ENCODE results near the gene KLF7.

KLF7 gene

GRCh38 chr2:207108440-207108839 lies 57.3 kb downstream of the KLF7 start:
- DNase-seq (ENCODE audit: insufficient read length, low spot score): no peak
- FAIRE-seq: no peak
- no peak for TF ChIP-seq CTCF (IDR thresholded peaks at IDR 0.05; ENCODE audit: insufficient read depth, missing control alignments)

- FAIRE-seq (no peak), DNase-seq (ENCODE audit: insufficient read length, low spot score) (no peak)
- TF ChIP-seq CTCF (IDR thresholded peaks at IDR 0.05; ENCODE audit: insufficient read depth, missing control alignments): no peak
Measured at GRCh38 chr2:207107551-207107950, 58.2 kb downstream of the KLF7 start.

- no peak for TF ChIP-seq CTCF (IDR thresholded peaks at IDR 0.05; ENCODE audit: insufficient read depth, missing control alignments)
- DNase-seq (ENCODE audit: insufficient read length, low spot score) (no peak), FAIRE-seq (no peak)
Measured at GRCh38 chr2:207107131-207107530, 58.6 kb downstream of the KLF7 start.

GRCh38 chr2:207103132-207103531 lies 62.6 kb downstream of the KLF7 start:
- FAIRE-seq: no peak
- no peak for TF ChIP-seq CTCF (IDR thresholded peaks at IDR 0.05; ENCODE audit: insufficient read depth, missing control alignments)
- no peak for DNase-seq (ENCODE audit: insufficient read length, low spot score)

GRCh38 chr2:207101984-207102383 lies 63.8 kb downstream of the KLF7 start:
- TF ChIP-seq CTCF (IDR thresholded peaks at IDR 0.05; ENCODE audit: insufficient read depth, missing control alignments): no peak
- no peak for DNase-seq (ENCODE audit: insufficient read length, low spot score)
- no peak for FAIRE-seq

GRCh38 chr2:207097278-207097677 lies 68.5 kb downstream of the KLF7 start:
- no peak for FAIRE-seq
- no peak for DNase-seq (ENCODE audit: insufficient read length, low spot score)
- no peak for TF ChIP-seq CTCF (IDR thresholded peaks at IDR 0.05; ENCODE audit: insufficient read depth, missing control alignments)

- DNase-seq (ENCODE audit: insufficient read length, low spot score) (no peak), FAIRE-seq (no peak)
- no peak for TF ChIP-seq CTCF (IDR thresholded peaks at IDR 0.05; ENCODE audit: insufficient read depth, missing control alignments)
Measured at GRCh38 chr2:207095963-207096362, 69.8 kb downstream of the KLF7 start.
